BLaER1 (cell line): ENCODE data around the gene HVCN1.
"Not testable (repeated sequence)": the region's sequence is repeated elsewhere in the genome, so short reads cannot be mapped to it uniquely, and the experiment has no call there.

ENCODE experiments used
- H3K27ac ChIP-seq: shearing (Covaris generic); formaldehyde crosslinking; 2 replicates; pipeline ENCODE4 v1.8.1; 2022
- H3K27me3 ChIP-seq: shearing (Covaris generic); formaldehyde crosslinking; 2 replicates; pipeline ENCODE4 v1.8.1; 2022
- H3K36me3 ChIP-seq: shearing (Covaris generic); formaldehyde crosslinking; 2 replicates; pipeline ENCODE4 v1.8.1; 2022
- H3K4me1 ChIP-seq: shearing (Covaris generic); formaldehyde crosslinking; 2 replicates; pipeline ENCODE4 v1.8.1; 2022
- H3K4me2 ChIP-seq: shearing (Covaris generic); formaldehyde crosslinking; 2 replicates; pipeline ENCODE4 v1.8.1; 2022
- H3K4me3 ChIP-seq: shearing (Covaris generic); formaldehyde crosslinking; 2 replicates; pipeline ENCODE4 v1.8.1; 2022
- H3K9ac ChIP-seq: shearing (Covaris generic); formaldehyde crosslinking; 2 replicates; pipeline ENCODE4 v1.8.1; 2022
- H3K9me3 ChIP-seq: shearing (Covaris generic); formaldehyde crosslinking; 2 replicates; pipeline ENCODE4 v1.8.1; 2022
- H4K20me1 ChIP-seq: shearing (Covaris generic); formaldehyde crosslinking; 2 replicates; pipeline ENCODE4 v1.8.1; 2022
- Cebpa-rat ChIP-seq: shearing (Covaris generic); IDR thresholded peaks from 2 replicates; pipeline ENCODE4 v1.8.1; 2022

Gene HVCN1, protein sequence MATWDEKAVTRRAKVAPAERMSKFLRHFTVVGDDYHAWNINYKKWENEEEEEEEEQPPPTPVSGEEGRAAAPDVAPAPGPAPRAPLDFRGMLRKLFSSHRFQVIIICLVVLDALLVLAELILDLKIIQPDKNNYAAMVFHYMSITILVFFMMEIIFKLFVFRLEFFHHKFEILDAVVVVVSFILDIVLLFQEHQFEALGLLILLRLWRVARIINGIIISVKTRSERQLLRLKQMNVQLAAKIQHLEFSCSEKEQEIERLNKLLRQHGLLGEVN

DNA sequence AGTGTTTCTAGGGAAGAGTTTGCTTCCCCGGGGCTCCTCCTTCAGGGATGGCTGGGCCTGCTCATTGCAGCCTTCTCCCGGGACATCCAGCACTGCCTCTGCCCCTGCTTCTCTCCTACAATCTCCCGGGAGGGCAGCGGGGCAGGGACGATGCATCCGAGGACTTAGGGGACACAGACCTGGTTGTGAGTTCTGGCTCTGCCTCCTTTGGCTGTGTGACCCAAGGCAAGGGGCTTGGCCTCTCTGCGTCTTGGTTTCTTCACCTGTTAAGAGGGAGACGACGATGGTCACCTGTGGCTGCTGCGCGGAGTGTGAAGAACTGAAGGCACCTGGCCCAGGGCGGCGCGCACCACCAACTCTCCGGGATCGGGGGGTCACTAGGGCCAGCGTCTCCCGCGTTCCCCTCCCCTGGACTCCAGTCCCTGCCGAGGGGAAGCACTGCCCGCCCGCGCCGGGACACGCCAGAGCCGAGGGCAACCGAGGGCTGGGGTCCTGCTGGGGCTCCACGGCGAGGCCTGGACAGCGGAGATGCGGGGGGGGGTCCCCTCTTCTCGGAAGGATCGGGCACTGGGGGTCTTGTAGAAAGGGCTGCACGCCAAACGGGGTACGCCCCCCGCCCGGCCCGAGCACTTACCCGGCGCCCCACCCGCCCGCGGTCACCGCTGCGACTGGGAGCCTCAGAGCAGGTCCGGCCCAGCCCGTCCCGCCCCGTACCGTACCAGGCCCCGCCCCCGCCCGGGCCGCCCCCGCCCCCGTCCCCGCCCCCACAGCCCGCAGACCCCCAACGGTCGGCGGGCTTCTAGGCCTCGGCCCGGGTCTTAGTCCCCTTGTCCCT lies at the start of gene HVCN1:
Gene HVCN1, minus strand, starts transcription at position 670 of the 835 bp plus-strand sequence. CDS start 5,870 bp downstream, outside the sequence.
- Histone ChIP-seq H3K27me3 (no peaks in the 10 kb centered on the region), H3K9ac (peak within 1 kb of the TSS; percentile 88), H3K4me2 (peak within 1 kb of the TSS; percentile 100), H3K4me3 (peak within 1 kb of the TSS; percentile 81), H3K9me3 (peaks cover 18% of the 10 kb centered on the region; the same call in 1 of the 2 replicates), H3K4me1 (peaks cover 83% of the 10 kb centered on the region), H4K20me1 (peaks cover 10% of the 10 kb centered on the region; the same call in 1 of the 2 replicates), H3K36me3 (peaks cover 20% of the 10 kb centered on the region), H3K27ac (peak within 1 kb of the TSS; percentile 87)
- no peak for TF ChIP-seq Cebpa-rat

- TF ChIP-seq Cebpa-rat: no peak
- 0 out of 2 replicates have a peak overlapping the region, but pooled peaks have one; percentile 25 for H3K9ac ChIP-seq
- peaks cover 56% of the 10 kb centered on the region for H3K36me3 ChIP-seq
- no peak overlapping the region for H3K4me3 ChIP-seq
- no peaks in the 10 kb centered on the region for H3K27me3 ChIP-seq
- H3K27ac ChIP-seq: no peak overlapping the region
- no peaks in the 10 kb centered on the region for H3K9me3 ChIP-seq
- peak overlapping the region; percentile 24; the same call in 1 of the 2 replicates for H3K4me2 ChIP-seq
- H3K4me1 ChIP-seq: peaks cover 70% of the 10 kb centered on the region
- peaks cover 96% of the 10 kb centered on the region for H4K20me1 ChIP-seq
Measured at GRCh38 chr12:110737532-110737931, 48.6 kb upstream of the HVCN1 start.

DNA sequence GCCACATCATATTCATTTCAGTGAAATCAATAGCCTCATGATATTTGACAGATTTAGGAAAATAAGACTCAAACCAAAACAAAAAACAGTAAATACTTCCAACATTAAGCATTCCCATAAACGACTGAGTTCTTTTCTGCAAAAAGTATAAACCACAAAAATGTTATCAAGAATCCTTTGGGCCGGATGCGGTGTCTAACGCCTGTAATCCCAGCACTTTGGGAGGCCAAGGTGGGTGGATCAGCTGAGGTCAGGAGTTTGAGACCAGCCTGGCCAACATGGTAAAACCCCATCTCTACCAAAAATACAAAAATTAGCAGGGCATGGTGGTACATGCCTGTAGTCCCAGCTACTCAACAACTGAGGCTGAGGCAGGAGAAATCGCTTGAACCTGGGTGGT lies 48.1 kb upstream of the HVCN1 start:
- Histone ChIP-seq H4K20me1 (peaks cover 100% of the 10 kb centered on the region), H3K36me3 (peaks cover 61% of the 10 kb centered on the region), H3K4me1 (peaks cover 75% of the 10 kb centered on the region), H3K9ac (0 out of 2 replicates have a peak overlapping the region, but pooled peaks have one; percentile 25)
- not testable (repeated sequence) for H3K27me3 ChIP-seq, H3K4me3 ChIP-seq, H3K4me2 ChIP-seq, H3K27ac ChIP-seq, H3K9me3 ChIP-seq

GRCh38 chr12:110733900-110734299 lies 45.0 kb upstream of the HVCN1 start:
- H3K9ac ChIP-seq: peak overlapping the region; percentile 61; the same call in 1 of the 2 replicates
- peaks cover 89% of the 10 kb centered on the region for H3K36me3 ChIP-seq
- TF ChIP-seq Cebpa-rat: no peak
- peaks cover 100% of the 10 kb centered on the region for H4K20me1 ChIP-seq
- peaks cover 64% of the 10 kb centered on the region for H3K4me1 ChIP-seq
- no peaks in the 10 kb centered on the region for H3K9me3 ChIP-seq
- no peak overlapping the region for H3K27ac ChIP-seq
- no peak overlapping the region for H3K4me3 ChIP-seq
- peak overlapping the region; percentile 76 for H3K4me2 ChIP-seq
- H3K27me3 ChIP-seq: no peaks in the 10 kb centered on the region

GRCh38 chr12:110733089-110733715 lies 44.3 kb upstream of the HVCN1 start:
- peaks cover 57% of the 10 kb centered on the region for H3K4me1 ChIP-seq
- H3K36me3 ChIP-seq: peaks cover 89% of the 10 kb centered on the region
- no peaks in the 10 kb centered on the region for H3K27me3 ChIP-seq
- no peaks in the 10 kb centered on the region for H3K9me3 ChIP-seq
- H3K9ac ChIP-seq: peak overlapping the region; percentile 61; the same call in 1 of the 2 replicates
- peaks cover 100% of the 10 kb centered on the region for H4K20me1 ChIP-seq
- H3K4me2 ChIP-seq: peak overlapping the region; percentile 76
- no peak for TF ChIP-seq Cebpa-rat
- H3K4me3 ChIP-seq: no peak overlapping the region
- no peak overlapping the region for H3K27ac ChIP-seq

GRCh38 chr12:110732572-110732971 lies 43.7 kb upstream of the HVCN1 start:
- Histone ChIP-seq H3K4me1 (peaks cover 51% of the 10 kb centered on the region), H3K4me3 (no peak overlapping the region), H3K9ac (no peak overlapping the region), H4K20me1 (peaks cover 100% of the 10 kb centered on the region), H3K27ac (no peak overlapping the region), H3K36me3 (peaks cover 90% of the 10 kb centered on the region), H3K27me3 (no peaks in the 10 kb centered on the region), H3K4me2 (no peak overlapping the region; the same call in 1 of the 2 replicates), H3K9me3 (no peaks in the 10 kb centered on the region)
- no peak for TF ChIP-seq Cebpa-rat

DNA sequence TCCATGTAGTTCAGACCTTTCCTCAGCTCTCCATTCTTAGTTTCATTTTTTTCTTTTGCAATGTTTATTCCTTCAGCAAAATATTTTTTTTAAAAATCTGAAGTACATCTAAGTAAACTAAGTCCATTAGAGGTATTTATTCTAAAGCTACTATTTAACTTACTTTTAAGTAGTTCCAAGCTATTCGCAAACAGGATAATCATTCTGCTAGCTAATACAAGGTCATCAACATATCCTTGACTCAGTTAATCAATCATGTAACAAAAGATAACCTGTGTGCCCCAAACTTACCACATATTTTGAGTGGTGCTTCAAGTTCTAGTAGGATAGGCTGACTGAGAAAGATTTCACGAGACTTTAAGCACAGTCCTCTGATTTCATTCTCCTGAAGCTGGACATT lies 42.6 kb upstream of the HVCN1 start:
- Histone ChIP-seq H3K4me2 (no peak overlapping the region), H3K9me3 (no peaks in the 10 kb centered on the region), H3K27me3 (no peaks in the 10 kb centered on the region), H4K20me1 (peaks cover 100% of the 10 kb centered on the region), H3K9ac (no peak overlapping the region), H3K36me3 (peaks cover 93% of the 10 kb centered on the region), H3K4me1 (peaks cover 49% of the 10 kb centered on the region), H3K4me3 (no peak overlapping the region), H3K27ac (no peak overlapping the region)
- no peak for TF ChIP-seq Cebpa-rat

DNA sequence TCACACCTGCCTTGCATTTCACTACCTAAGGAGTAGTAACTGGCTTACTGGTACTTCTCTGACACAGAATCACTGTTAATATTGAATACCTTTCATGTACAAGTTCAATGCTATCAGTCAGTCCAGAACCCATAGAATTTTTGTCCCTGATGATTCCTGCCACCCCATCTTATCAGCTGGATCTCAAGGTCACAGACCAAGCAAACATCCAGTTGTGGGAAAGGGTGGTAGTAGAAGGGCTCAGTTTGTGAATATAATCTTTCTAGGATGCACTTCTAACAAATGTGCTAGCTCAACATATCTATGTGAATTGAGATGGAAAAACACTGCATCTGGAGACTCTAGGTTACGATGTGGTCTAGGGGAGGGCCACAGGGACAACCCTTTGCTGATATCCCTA lies 39.7 kb upstream of the HVCN1 start:
- peaks cover 29% of the 10 kb centered on the region for H3K4me1 ChIP-seq
- peaks cover 94% of the 10 kb centered on the region for H3K36me3 ChIP-seq
- H3K4me2 ChIP-seq: no peak overlapping the region

GRCh38 chr12:110726708-110727369 lies 37.9 kb upstream of the HVCN1 start:
- no peak overlapping the region for H3K9ac ChIP-seq
- TF ChIP-seq Cebpa-rat: no peak
- H3K27me3 ChIP-seq: no peaks in the 10 kb centered on the region
- H3K27ac ChIP-seq: no peak overlapping the region
- peaks cover 99% of the 10 kb centered on the region for H3K36me3 ChIP-seq
- no peak overlapping the region for H3K4me3 ChIP-seq
- H3K4me2 ChIP-seq: no peak overlapping the region
- peaks cover 11% of the 10 kb centered on the region for H3K4me1 ChIP-seq
- no peaks in the 10 kb centered on the region for H3K9me3 ChIP-seq
- peaks cover 100% of the 10 kb centered on the region for H4K20me1 ChIP-seq

More for the DNA sequence above, 39.7 kb upstream of the HVCN1 start:
- TF ChIP-seq Cebpa-rat: no peak
- no peak overlapping the region for H3K9ac ChIP-seq
- H3K4me3 ChIP-seq: no peak overlapping the region
- H3K9me3 ChIP-seq: no peaks in the 10 kb centered on the region
- H3K27me3 ChIP-seq: no peaks in the 10 kb centered on the region
- peaks cover 100% of the 10 kb centered on the region for H4K20me1 ChIP-seq
- H3K27ac ChIP-seq: no peak overlapping the region
